ENCODE results near the gene RFFL.

DNA sequence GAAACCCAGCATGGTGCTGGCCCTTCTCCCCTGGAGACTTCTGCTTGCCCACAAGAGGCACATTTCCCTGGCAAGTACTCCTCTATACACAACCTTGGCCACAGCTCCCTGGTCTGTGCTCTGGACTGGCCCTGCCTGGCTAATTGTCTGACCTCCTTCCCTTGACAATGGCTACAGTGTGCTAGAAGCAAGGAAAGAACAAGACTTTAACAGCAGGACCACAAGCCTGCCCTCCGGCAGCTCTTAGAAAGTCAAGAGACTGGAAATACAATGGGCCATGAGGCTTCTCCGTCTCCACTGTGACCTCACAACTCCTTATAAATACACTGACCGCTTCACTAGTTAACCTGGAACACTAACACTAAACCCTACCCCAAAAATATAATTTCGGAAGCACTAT is 46.5 kb downstream of the RFFL start:
- TF ChIP-seq, protein P1, sequence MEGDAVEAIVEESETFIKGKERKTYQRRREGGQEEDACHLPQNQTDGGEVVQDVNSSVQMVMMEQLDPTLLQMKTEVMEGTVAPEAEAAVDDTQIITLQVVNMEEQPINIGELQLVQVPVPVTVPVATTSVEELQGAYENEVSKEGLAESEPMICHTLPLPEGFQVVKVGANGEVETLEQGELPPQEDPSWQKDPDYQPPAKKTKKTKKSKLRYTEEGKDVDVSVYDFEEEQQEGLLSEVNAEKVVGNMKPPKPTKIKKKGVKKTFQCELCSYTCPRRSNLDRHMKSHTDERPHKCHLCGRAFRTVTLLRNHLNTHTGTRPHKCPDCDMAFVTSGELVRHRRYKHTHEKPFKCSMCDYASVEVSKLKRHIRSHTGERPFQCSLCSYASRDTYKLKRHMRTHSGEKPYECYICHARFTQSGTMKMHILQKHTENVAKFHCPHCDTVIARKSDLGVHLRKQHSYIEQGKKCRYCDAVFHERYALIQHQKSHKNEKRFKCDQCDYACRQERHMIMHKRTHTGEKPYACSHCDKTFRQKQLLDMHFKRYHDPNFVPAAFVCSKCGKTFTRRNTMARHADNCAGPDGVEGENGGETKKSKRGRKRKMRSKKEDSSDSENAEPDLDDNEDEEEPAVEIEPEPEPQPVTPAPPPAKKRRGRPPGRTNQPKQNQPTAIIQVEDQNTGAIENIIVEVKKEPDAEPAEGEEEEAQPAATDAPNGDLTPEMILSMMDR (IDR thresholded peaks at IDR 0.05): no peak
- TF ChIP-seq POLR2AphosphoS5 (IDR thresholded peaks at IDR 0.05): no peak
